MCF 10A (cell line): ENCODE results near the gene PTCH1. TPM values are rescaled to one million over a fixed set of nuclear protein-coding genes. Genes with fewer than 3 reads are reported as not detected.

Experiments used
- BruUV-seq: library from RNA; stranded (reverse); fragments of 400-500 nt; replicated peaks from 2 replicates; lab custom pipeline; 2021; lab: Mats Ljungman, UMichigan
- CTCF ChIA-PET: fragments of 300-600 bp; sonication (Branson Sonifier 250); formaldehyde crosslinking; extraction: SDS; loops from one replicate; lab custom pipeline; 2021; ENCODE audit warnings: antibody characterized with exemption, inconsistent platforms; lab: Yijun Ruan, JAX
- POLR2A ChIA-PET: fragments of 300-600, 350-650 bp; sonication (Branson Sonifier 250); formaldehyde crosslinking; extraction: SDS; loops from one replicate; lab custom pipeline; 2020; ENCODE audit warnings: antibody characterized with exemption, inconsistent platforms; lab: Yijun Ruan, JAX
- DNase-seq: peaks from one replicate; pipeline ENCODE4 v3.0.0-alpha.2; 2018; ENCODE audit not compliant: unreplicated experiment
- H3K27ac Mint-ChIP-seq: one replicate; pipeline ENCODE4 v1.8.0; 2022; ENCODE audit warnings: mild to moderate bottlenecking, low read depth, mixed read lengths; ENCODE audit not compliant: unreplicated experiment
- H3K27me3 Mint-ChIP-seq: one replicate; pipeline ENCODE4 v1.8.0; 2022; ENCODE audit warnings: mixed read lengths; ENCODE audit not compliant: insufficient read depth, unreplicated experiment
- H3K36me3 Mint-ChIP-seq: one replicate; pipeline ENCODE4 v1.8.0; 2022; ENCODE audit warnings: mild to moderate bottlenecking, moderate library complexity, mixed read lengths; ENCODE audit not compliant: insufficient read depth, unreplicated experiment
- H3K4me1 Mint-ChIP-seq: one replicate; pipeline ENCODE4 v1.8.0; 2022; ENCODE audit warnings: mixed read lengths; ENCODE audit not compliant: insufficient read depth, unreplicated experiment
- H3K4me3 Mint-ChIP-seq: one replicate; pipeline ENCODE4 v1.8.0; 2022; ENCODE audit warnings: mild to moderate bottlenecking, moderate library complexity, mixed read lengths; ENCODE audit not compliant: unreplicated experiment
- H3K9me3 Mint-ChIP-seq: one replicate; pipeline ENCODE4 v1.8.0; 2022; ENCODE audit warnings: mixed read lengths; ENCODE audit not compliant: unreplicated experiment
- CTCF ChIP-seq: fragments of 200-600 bp; IDR thresholded peaks from one replicate; pipeline ENCODE4 v1.8.0; 2022; ENCODE audit warnings: antibody characterized with exemption, mild to moderate bottlenecking; ENCODE audit not compliant: unreplicated experiment
- intact Hi-C: fragments of 100-400 bp; cut with micrococcal nuclease; formaldehyde crosslinking; loops from 2 replicates; pipeline ENCODE4 v1.14.1; 2022
- total RNA-seq: library from RNA; stranded (reverse); gene quantifications from 2 replicates; pipeline ENCODE4 v1.2.3, GENCODE V29; 2022

The PTCH1 gene
- total RNA-seq, 1 experiment from 2014 or later: 3.6 TPM

DNA sequence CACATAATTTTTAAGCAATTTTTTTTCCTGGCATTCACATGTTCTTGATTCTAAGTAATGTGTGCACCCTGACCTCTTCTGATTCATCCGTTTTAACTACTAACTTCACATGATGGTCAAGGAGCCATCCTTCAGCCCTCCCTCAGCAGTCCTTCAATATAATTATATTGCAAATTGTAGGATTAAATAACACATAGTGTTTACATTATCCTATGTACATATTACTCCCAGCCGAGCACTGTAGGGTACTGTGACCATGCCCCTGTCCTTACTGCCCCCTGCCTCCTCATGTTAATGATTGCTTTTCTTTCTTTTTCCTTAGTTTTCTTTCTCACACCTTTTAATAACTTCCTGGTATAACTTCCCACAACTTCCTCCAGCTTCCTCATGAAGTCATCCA is 103.0 kb downstream of the PTCH1 start:
- Mint-ChIP-seq H3K4me1 (peaks cover 15% of the 10 kb centered on the region), H3K27ac (no peak overlapping the region), H3K36me3 (no peaks in the 10 kb centered on the region), H3K27me3 (no peaks in the 10 kb centered on the region), H3K9me3 (no peaks in the 10 kb centered on the region), H3K4me3 (no peak overlapping the region)
- ChIA-PET CTCF (no interaction called here), POLR2A (no interaction called here)
- no peak for TF ChIP-seq CTCF
- DNase-seq: no peak
- BruUV-seq: no TSS peak
- intact Hi-C loops: no loop called here

- BruUV-seq: no TSS peak
- Mint-ChIP-seq H3K4me3 (no peak overlapping the region), H3K27ac (no peak overlapping the region), H3K27me3 (no peaks in the 10 kb centered on the region), H3K36me3 (no peaks in the 10 kb centered on the region), H3K4me1 (peaks cover 18% of the 10 kb centered on the region), H3K9me3 (no peaks in the 10 kb centered on the region)
- ChIA-PET POLR2A (interaction anchor here (1.6 kb wide), 1 partner anchor 15 kb away, joined by 9 read pairs; no protein-coding TSS in a partner anchor), CTCF (no interaction called here)
- TF ChIP-seq CTCF: no peak
- no peak for DNase-seq
- intact Hi-C loops: loop anchor here (2.0 kb wide), 1 partner anchor 16 kb away; no protein-coding TSS in a partner anchor
Measured at GRCh38 chr9:95411054-95411892, 105.5 kb downstream of the PTCH1 start.

GRCh38 chr9:95409650-95410426 is 106.9 kb downstream of the PTCH1 start:
- intact Hi-C loops: loop anchor here (2.0 kb wide), 1 partner anchor 17 kb away; no protein-coding TSS in a partner anchor
- Mint-ChIP-seq H3K4me1 (peaks cover 22% of the 10 kb centered on the region), H3K36me3 (no peaks in the 10 kb centered on the region), H3K27me3 (no peaks in the 10 kb centered on the region), H3K27ac (no peak overlapping the region), H3K9me3 (no peaks in the 10 kb centered on the region), H3K4me3 (no peak overlapping the region)
- POLR2A ChIA-PET: interaction anchor here (0.6 to 1.2 kb wide), 3 partner anchors 16 to 99 kb away, joined by 3 to 4 read pairs (median 4); no protein-coding TSS in a partner anchor
- CTCF ChIA-PET: interaction anchor here (1.0 kb wide), 1 partner anchor 37 kb away, joined by 3 read pairs; no protein-coding TSS in a partner anchor
- TF ChIP-seq CTCF: no peak
- peak; percentile 80 for DNase-seq
- BruUV-seq: no TSS peak

GRCh38 chr9:95407524-95407923 is 109.2 kb downstream of the PTCH1 start:
- POLR2A ChIA-PET: no interaction called here
- no peaks in the 10 kb centered on the region for H3K27me3 Mint-ChIP-seq
- H3K4me3 Mint-ChIP-seq: no peak overlapping the region
- no peaks in the 10 kb centered on the region for H3K9me3 Mint-ChIP-seq
- TF ChIP-seq CTCF: no peak
- H3K4me1 Mint-ChIP-seq: peaks cover 22% of the 10 kb centered on the region
- DNase-seq: no peak
- no TSS peak for BruUV-seq
- intact Hi-C loops: no loop called here
- H3K27ac Mint-ChIP-seq: no peak overlapping the region
- CTCF ChIA-PET: no interaction called here
- H3K36me3 Mint-ChIP-seq: no peaks in the 10 kb centered on the region
